ENCODE measurements around the gene EAPP.
"Not testable (repeated sequence)": the region's sequence is repeated elsewhere in the genome, so short reads cannot be mapped to it uniquely, and the experiment has no call there.

Gene EAPP

GRCh38 chr14:34505124-34505491 is 34.4 kb downstream of the EAPP start:
- Histone ChIP-seq H3K27ac (ENCODE audit: low read depth in 2 of 2, low read length in 2 of 2) (peak overlapping the region; percentile 71 to 77), H3K4me1 (ENCODE audit: control insufficient read depth in 2 of 2, insufficient read depth in 2 of 2, low read length in 2 of 2) (peaks cover 0 to 22% of the 10 kb centered on the region in 2 donors)

GRCh38 chr14:34504027-34504426 is 35.5 kb downstream of the EAPP start:
- H3K27me3 ChIP-seq (ENCODE audit: control insufficient read depth in 2 of 2, insufficient read depth in 2 of 2, low read length in 2 of 2); H3K27ac ChIP-seq (ENCODE audit: low read depth in 2 of 2, low read length in 2 of 2); H3K4me3 ChIP-seq (ENCODE audit: low read length in 2 of 2): not testable (repeated sequence)

More at GRCh38 chr14:34505124-34505491, 34.4 kb downstream of the EAPP start:
- not testable (repeated sequence) for H3K9ac ChIP-seq (ENCODE audit: low read depth in 1 of 2, low read length in 2 of 2); H3K27me3 ChIP-seq (ENCODE audit: control insufficient read depth in 2 of 2, insufficient read depth in 2 of 2, low read length in 2 of 2); H3K36me3 ChIP-seq (ENCODE audit: control insufficient read depth in 2 of 2, insufficient read depth in 2 of 2, low read length in 2 of 2); H3K9me3 ChIP-seq (ENCODE audit: control insufficient read depth in 2 of 2, low read length in 2 of 2); H3K4me3 ChIP-seq (ENCODE audit: low read length in 2 of 2)

DNA sequence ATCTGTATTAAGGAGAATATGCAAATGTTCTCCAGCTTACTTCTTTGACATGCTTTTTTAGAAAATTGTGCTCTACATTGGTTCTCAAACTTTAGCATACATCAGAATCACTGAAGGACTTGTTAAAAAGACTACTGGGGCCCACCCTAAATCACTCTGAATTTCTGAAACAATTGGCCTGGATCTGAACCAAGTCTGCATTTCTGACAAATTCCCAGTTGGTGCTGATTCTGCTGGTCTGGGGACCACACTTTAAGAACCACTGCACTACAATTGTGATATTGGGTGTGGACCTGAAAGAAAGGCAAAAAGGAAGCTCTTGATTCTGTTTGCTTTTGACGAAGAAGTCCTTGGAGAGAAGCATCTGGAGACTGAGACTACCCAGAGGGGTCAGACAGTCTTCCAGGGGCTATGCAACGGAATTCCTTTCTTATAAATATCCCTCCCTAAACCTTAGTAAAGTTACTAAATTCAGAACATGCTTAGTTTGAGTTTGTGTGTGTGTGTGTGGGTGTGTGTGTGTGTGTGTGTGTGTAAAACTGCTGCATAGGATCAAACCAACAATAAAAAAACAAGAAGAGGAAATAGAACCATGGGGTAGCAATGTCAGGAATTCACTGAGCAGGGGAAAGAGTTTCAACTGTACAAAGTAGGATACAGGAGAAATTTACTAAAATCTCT is 36.8 kb downstream of the EAPP start:
- no peaks in the 10 kb centered on the region for H3K27me3 ChIP-seq (ENCODE audit: control insufficient read depth in 2 of 2, insufficient read depth in 2 of 2, low read length in 2 of 2)
- H3K9ac ChIP-seq (ENCODE audit: low read depth in 1 of 2, low read length in 2 of 2), result no peak overlapping the region
- H3K9me3 ChIP-seq (ENCODE audit: control insufficient read depth in 2 of 2, low read length in 2 of 2), result no peaks in the 10 kb centered on the region
- H3K36me3 ChIP-seq (ENCODE audit: control insufficient read depth in 2 of 2, insufficient read depth in 2 of 2, low read length in 2 of 2), result no peaks in the 10 kb centered on the region
- peaks cover 7 to 28% of the 10 kb centered on the region in 2 donors for H3K4me1 ChIP-seq (ENCODE audit: control insufficient read depth in 2 of 2, insufficient read depth in 2 of 2, low read length in 2 of 2)
- no peak overlapping the region for H3K4me3 ChIP-seq (ENCODE audit: low read length in 2 of 2)
- peak overlapping the region in 1 of 2 donors; percentile 5 for H3K27ac ChIP-seq (ENCODE audit: low read depth in 2 of 2, low read length in 2 of 2)

More at GRCh38 chr14:34504027-34504426, 35.5 kb downstream of the EAPP start:
- H3K9ac ChIP-seq (ENCODE audit: low read depth in 1 of 2, low read length in 2 of 2); H3K36me3 ChIP-seq (ENCODE audit: control insufficient read depth in 2 of 2, insufficient read depth in 2 of 2, low read length in 2 of 2); H3K9me3 ChIP-seq (ENCODE audit: control insufficient read depth in 2 of 2, low read length in 2 of 2): not testable (repeated sequence)
- H3K4me1 ChIP-seq (ENCODE audit: control insufficient read depth in 2 of 2, insufficient read depth in 2 of 2, low read length in 2 of 2), result peaks cover 0 to 22% of the 10 kb centered on the region in 2 donors

GRCh38 chr14:34502001-34502400 is 37.5 kb downstream of the EAPP start:
- peaks cover 10 to 35% of the 10 kb centered on the region in 2 donors for H3K4me1 ChIP-seq (ENCODE audit: control insufficient read depth in 2 of 2, insufficient read depth in 2 of 2, low read length in 2 of 2)
- H3K9ac ChIP-seq (ENCODE audit: low read depth in 1 of 2, low read length in 2 of 2), result no peak overlapping the region
- no peaks in the 10 kb centered on the region for H3K27me3 ChIP-seq (ENCODE audit: control insufficient read depth in 2 of 2, insufficient read depth in 2 of 2, low read length in 2 of 2)
- H3K9me3 ChIP-seq (ENCODE audit: control insufficient read depth in 2 of 2, low read length in 2 of 2), result no peaks in the 10 kb centered on the region
- no peak overlapping the region for H3K4me3 ChIP-seq (ENCODE audit: low read length in 2 of 2)
- no peak overlapping the region for H3K27ac ChIP-seq (ENCODE audit: low read depth in 2 of 2, low read length in 2 of 2)
- H3K36me3 ChIP-seq (ENCODE audit: control insufficient read depth in 2 of 2, insufficient read depth in 2 of 2, low read length in 2 of 2), result no peaks in the 10 kb centered on the region

DNA sequence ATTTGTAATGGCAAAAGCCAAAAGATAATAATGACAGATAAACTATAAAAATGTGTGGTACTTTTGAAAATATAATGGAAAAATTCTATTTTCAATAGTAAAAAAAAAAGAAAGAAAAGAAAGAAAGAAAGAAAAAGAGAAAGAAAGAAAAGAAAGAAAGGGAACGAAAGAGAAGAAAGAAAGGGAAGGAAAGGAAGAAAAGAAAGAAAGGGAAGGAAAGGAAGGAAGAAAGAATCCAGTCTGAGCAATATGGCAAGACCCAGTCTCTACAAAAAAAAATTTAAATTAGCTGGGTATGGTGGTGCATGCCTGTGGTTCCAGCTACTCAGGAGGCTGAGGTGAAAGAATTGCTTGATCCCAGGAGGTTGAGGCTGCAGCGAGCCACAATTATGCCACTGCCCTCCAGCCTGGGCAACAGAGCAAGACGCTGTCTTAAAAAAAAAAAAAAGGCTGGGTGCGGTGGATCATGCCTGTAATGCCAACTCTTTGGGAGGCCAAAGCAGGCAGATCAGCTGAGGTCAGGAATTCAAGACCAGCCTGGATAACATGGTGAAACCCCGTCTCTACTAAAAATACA is 38.4 kb downstream of the EAPP start:
- H3K4me1 ChIP-seq (ENCODE audit: control insufficient read depth in 2 of 2, insufficient read depth in 2 of 2, low read length in 2 of 2), result peaks cover 10 to 37% of the 10 kb centered on the region in 2 donors
- H3K4me3 ChIP-seq (ENCODE audit: low read length in 2 of 2), result no peak overlapping the region
- H3K27me3 ChIP-seq (ENCODE audit: control insufficient read depth in 2 of 2, insufficient read depth in 2 of 2, low read length in 2 of 2), result no peaks in the 10 kb centered on the region
- H3K9me3 ChIP-seq (ENCODE audit: control insufficient read depth in 2 of 2, low read length in 2 of 2), result no peaks in the 10 kb centered on the region
- no peaks in the 10 kb centered on the region for H3K36me3 ChIP-seq (ENCODE audit: control insufficient read depth in 2 of 2, insufficient read depth in 2 of 2, low read length in 2 of 2)
- no peak overlapping the region for H3K9ac ChIP-seq (ENCODE audit: low read depth in 1 of 2, low read length in 2 of 2)
- H3K27ac ChIP-seq (ENCODE audit: low read depth in 2 of 2, low read length in 2 of 2), result no peak overlapping the region

DNA sequence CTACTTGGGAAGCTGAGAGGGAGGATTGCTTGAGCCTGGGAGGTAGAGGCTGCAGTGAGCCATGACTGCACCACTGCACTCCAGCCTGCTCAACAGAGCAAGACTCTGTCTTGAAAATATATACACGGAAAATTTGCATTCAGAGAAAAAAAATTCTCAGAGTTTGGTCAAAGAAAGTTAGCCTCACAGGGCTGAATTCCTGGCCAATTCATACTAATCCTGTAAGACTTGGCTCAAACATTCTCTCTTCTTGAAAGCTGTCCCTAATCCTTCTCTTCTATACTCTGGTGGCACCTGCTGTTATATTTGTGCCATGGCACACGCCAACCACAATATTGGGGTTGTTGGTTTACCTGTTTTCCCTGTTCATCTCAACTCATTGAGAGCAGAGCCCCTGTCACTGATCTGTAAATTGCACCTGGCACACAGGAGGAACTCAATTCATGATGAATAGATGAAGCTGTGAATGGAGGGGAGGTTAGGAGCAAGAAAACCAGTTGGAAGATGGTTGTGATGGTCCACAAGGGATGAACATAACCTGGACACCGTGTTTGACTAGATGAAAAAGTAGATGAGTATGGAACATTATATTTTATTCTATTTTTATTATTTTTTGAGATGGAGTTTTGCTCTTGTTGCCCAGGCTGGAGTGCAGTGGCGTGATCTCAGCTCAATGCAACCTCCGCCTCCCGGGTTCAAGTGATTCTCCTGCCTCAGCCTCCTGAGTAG is 40.7 kb downstream of the EAPP start:
- no peak overlapping the region for H3K9ac ChIP-seq (ENCODE audit: low read depth in 1 of 2, low read length in 2 of 2)
- no peaks in the 10 kb centered on the region for H3K36me3 ChIP-seq (ENCODE audit: control insufficient read depth in 2 of 2, insufficient read depth in 2 of 2, low read length in 2 of 2)
- no peaks in the 10 kb centered on the region for H3K27me3 ChIP-seq (ENCODE audit: control insufficient read depth in 2 of 2, insufficient read depth in 2 of 2, low read length in 2 of 2)
- H3K4me1 ChIP-seq (ENCODE audit: control insufficient read depth in 2 of 2, insufficient read depth in 2 of 2, low read length in 2 of 2), result peaks cover 10 to 27% of the 10 kb centered on the region in 2 donors
- no peak overlapping the region for H3K4me3 ChIP-seq (ENCODE audit: low read length in 2 of 2)
- no peak overlapping the region for H3K27ac ChIP-seq (ENCODE audit: low read depth in 2 of 2, low read length in 2 of 2)
- H3K9me3 ChIP-seq (ENCODE audit: control insufficient read depth in 2 of 2, low read length in 2 of 2), result no peaks in the 10 kb centered on the region

DNA sequence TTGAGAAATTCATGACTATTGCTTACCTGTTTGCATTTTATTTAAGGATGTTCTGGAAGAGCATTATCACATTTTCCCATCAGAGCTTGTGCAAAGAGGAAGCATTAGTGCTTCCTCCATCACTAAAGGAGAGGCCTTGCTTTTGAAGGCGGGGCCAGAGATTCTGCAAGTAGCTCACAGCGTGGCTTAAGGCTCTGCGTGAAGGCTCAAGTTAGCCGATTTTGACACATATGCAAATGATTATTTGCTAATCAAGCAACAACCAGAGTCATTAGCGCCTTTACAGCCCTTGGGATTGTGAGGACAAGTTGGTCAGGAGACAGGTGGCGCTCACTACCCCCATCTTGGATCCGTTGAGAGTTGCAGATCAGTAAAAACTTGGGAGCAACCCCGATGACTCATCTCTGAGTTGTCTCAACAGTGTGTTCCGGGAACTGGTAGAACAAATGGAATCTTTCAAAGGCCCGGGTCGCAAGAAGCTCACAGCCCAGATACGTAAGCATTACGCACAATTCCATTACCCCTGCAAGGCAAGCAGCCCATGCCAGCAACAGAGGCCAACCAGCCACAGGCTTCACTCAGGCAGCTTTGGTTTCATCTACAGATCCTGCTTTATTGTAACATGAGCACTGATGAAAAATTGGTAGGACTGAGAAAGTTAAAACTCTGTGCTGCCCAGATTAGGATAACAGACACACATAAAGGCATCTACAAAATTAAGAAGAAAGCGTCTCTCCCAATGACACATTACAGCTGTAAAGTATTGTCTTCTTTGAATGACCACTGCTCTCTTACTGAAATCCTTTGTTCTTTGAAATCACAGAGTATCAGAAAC is 42.6 kb downstream of the EAPP start:
- no peaks in the 10 kb centered on the region for H3K9me3 ChIP-seq (ENCODE audit: control insufficient read depth in 2 of 2, low read length in 2 of 2)
- peak overlapping the region; percentile 41 to 48 for H3K4me3 ChIP-seq (ENCODE audit: low read length in 2 of 2)
- H3K4me1 ChIP-seq (ENCODE audit: control insufficient read depth in 2 of 2, insufficient read depth in 2 of 2, low read length in 2 of 2), result peaks cover 10 to 19% of the 10 kb centered on the region in 2 donors
- no peaks in the 10 kb centered on the region for H3K36me3 ChIP-seq (ENCODE audit: control insufficient read depth in 2 of 2, insufficient read depth in 2 of 2, low read length in 2 of 2)
- H3K27me3 ChIP-seq (ENCODE audit: control insufficient read depth in 2 of 2, insufficient read depth in 2 of 2, low read length in 2 of 2), result no peaks in the 10 kb centered on the region
- H3K27ac ChIP-seq (ENCODE audit: low read depth in 2 of 2, low read length in 2 of 2), result peak overlapping the region; percentile 75 to 82
- H3K9ac ChIP-seq (ENCODE audit: low read depth in 1 of 2, low read length in 2 of 2), result peak overlapping the region; percentile 41 to 44

DNA sequence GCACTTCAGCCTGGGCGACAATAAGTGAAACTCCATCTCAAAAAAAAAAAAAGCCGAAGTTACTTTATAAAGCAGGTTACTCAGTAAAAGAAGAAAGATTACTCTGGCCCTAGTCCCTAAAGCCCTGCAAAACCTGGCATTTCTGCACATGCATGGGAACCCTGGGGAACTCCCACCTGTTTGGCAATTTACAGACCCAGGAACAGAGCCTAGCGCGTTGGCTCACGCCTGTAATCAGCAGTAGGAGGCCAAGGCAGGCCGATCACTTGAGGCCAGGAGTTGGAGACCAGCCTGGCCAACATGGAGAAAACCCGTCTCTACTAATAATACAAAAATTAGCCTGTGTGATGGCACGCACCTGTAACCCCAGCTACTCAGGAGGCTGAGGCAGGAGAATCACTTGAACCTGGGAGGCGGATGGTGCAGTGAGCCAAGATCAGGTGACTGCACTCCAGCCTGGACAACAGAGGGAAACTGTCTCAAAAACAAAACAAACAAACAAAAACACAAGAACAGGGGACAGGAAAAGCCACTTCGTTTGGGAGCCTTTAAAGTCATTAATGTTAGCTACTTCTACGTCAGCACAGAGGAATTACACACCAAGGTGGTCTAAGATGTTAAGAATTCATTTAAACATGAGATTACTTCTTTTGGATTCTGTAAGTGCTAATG is 43.4 kb downstream of the EAPP start:
- Histone ChIP-seq H3K36me3 (ENCODE audit: control insufficient read depth in 2 of 2, insufficient read depth in 2 of 2, low read length in 2 of 2) (no peaks in the 10 kb centered on the region), H3K27ac (ENCODE audit: low read depth in 2 of 2, low read length in 2 of 2) (peak overlapping the region; percentile 75 to 82), H3K9me3 (ENCODE audit: control insufficient read depth in 2 of 2, low read length in 2 of 2) (no peaks in the 10 kb centered on the region), H3K9ac (ENCODE audit: low read depth in 1 of 2, low read length in 2 of 2) (no peak overlapping the region), H3K4me1 (ENCODE audit: control insufficient read depth in 2 of 2, insufficient read depth in 2 of 2, low read length in 2 of 2) (peaks cover 10 to 19% of the 10 kb centered on the region in 2 donors), H3K27me3 (ENCODE audit: control insufficient read depth in 2 of 2, insufficient read depth in 2 of 2, low read length in 2 of 2) (no peaks in the 10 kb centered on the region), H3K4me3 (ENCODE audit: low read length in 2 of 2) (no peak overlapping the region)

GRCh38 chr14:34489324-34489723 is 50.2 kb downstream of the EAPP start:
- Histone ChIP-seq H3K36me3 (ENCODE audit: control insufficient read depth in 2 of 2, insufficient read depth in 2 of 2, low read length in 2 of 2) (no peaks in the 10 kb centered on the region), H3K27ac (ENCODE audit: low read depth in 2 of 2, low read length in 2 of 2) (no peak overlapping the region), H3K4me1 (ENCODE audit: control insufficient read depth in 2 of 2, insufficient read depth in 2 of 2, low read length in 2 of 2) (no peaks in the 10 kb centered on the region), H3K27me3 (ENCODE audit: control insufficient read depth in 2 of 2, insufficient read depth in 2 of 2, low read length in 2 of 2) (no peaks in the 10 kb centered on the region), H3K9ac (ENCODE audit: low read depth in 1 of 2, low read length in 2 of 2) (no peak overlapping the region), H3K4me3 (ENCODE audit: low read length in 2 of 2) (no peak overlapping the region), H3K9me3 (ENCODE audit: control insufficient read depth in 2 of 2, low read length in 2 of 2) (no peaks in the 10 kb centered on the region)

Measured in mucosa of rectum (tissue), 2 donors.